Neuron (in vitro differentiated cells): ENCODE measurements around the gene C9.

Experiments
- H2AFZ ChIP-seq: one replicate; pipeline ENCODE4 v1.6.1; 2013; ENCODE audit warnings: low read depth, mild to moderate bottlenecking, inconsistent platforms, low read length, moderate library complexity
- H3K27me3 ChIP-seq: one replicate; pipeline ENCODE4 v1.6.1; 2013; ENCODE audit warnings: low read length; ENCODE audit not compliant: insufficient read depth
- H3K36me3 ChIP-seq: one replicate; pipeline ENCODE4 v1.6.1; 2013; ENCODE audit warnings: low read length; ENCODE audit not compliant: insufficient read depth
- H3K4me1 ChIP-seq: one replicate; pipeline ENCODE4 v1.6.1; 2013; ENCODE audit warnings: low read length; ENCODE audit not compliant: insufficient read depth
- H3K4me3 ChIP-seq: 2 replicates; pipeline ENCODE4 v1.5.1; 2013; ENCODE audit warnings: mild to moderate bottlenecking, low read length, moderate library complexity
- H3K9me3 ChIP-seq: one replicate; pipeline ENCODE4 v1.6.1; 2013; ENCODE audit warnings: low read length

C9 gene

GRCh38 chr5:39395521-39395920, 31.2 kb upstream of the C9 start:
- no peaks in the 10 kb centered on the region for H3K27me3 ChIP-seq
- H3K36me3 ChIP-seq = no peaks in the 10 kb centered on the region
- H3K4me3 ChIP-seq = no peak overlapping the region
- no peak overlapping the region for H2AFZ ChIP-seq
- no peaks in the 10 kb centered on the region for H3K4me1 ChIP-seq
- H3K9me3 ChIP-seq = no peaks in the 10 kb centered on the region

- no peaks in the 10 kb centered on the region for H3K4me1 ChIP-seq
- H3K4me3 ChIP-seq = no peak overlapping the region
- H2AFZ ChIP-seq = no peak overlapping the region
- H3K9me3 ChIP-seq = no peaks in the 10 kb centered on the region
- no peaks in the 10 kb centered on the region for H3K27me3 ChIP-seq
- H3K36me3 ChIP-seq = no peaks in the 10 kb centered on the region
Measured at GRCh38 chr5:39394946-39395345, 30.7 kb upstream of the C9 start.

GRCh38 chr5:39390945-39391344, 26.6 kb upstream of the C9 start:
- Histone ChIP-seq H2AFZ (no peak overlapping the region), H3K27me3 (no peaks in the 10 kb centered on the region), H3K4me3 (no peak overlapping the region), H3K9me3 (no peaks in the 10 kb centered on the region), H3K4me1 (no peaks in the 10 kb centered on the region), H3K36me3 (no peaks in the 10 kb centered on the region)

GRCh38 chr5:39387293-39387692, 23.0 kb upstream of the C9 start:
- no peaks in the 10 kb centered on the region for H3K4me1 ChIP-seq
- no peaks in the 10 kb centered on the region for H3K9me3 ChIP-seq
- H3K4me3 ChIP-seq = no peak overlapping the region
- no peaks in the 10 kb centered on the region for H3K27me3 ChIP-seq
- H2AFZ ChIP-seq = no peak overlapping the region
- H3K36me3 ChIP-seq = no peaks in the 10 kb centered on the region

- Histone ChIP-seq H3K36me3 (no peaks in the 10 kb centered on the region), H2AFZ (no peak overlapping the region), H3K4me3 (no peak overlapping the region), H3K4me1 (no peaks in the 10 kb centered on the region), H3K9me3 (no peaks in the 10 kb centered on the region), H3K27me3 (no peaks in the 10 kb centered on the region)
Measured at GRCh38 chr5:39384271-39384670, 20.0 kb upstream of the C9 start.

GRCh38 chr5:39381376-39381775, 17.1 kb upstream of the C9 start:
- Histone ChIP-seq H2AFZ (no peak overlapping the region), H3K4me1 (no peaks in the 10 kb centered on the region), H3K9me3 (no peaks in the 10 kb centered on the region), H3K4me3 (no peak overlapping the region), H3K36me3 (no peaks in the 10 kb centered on the region), H3K27me3 (no peaks in the 10 kb centered on the region)

GRCh38 chr5:39379693-39380092, 15.4 kb upstream of the C9 start:
- Histone ChIP-seq H3K4me1 (no peaks in the 10 kb centered on the region), H2AFZ (no peak overlapping the region), H3K4me3 (no peak overlapping the region), H3K27me3 (no peaks in the 10 kb centered on the region), H3K36me3 (no peaks in the 10 kb centered on the region), H3K9me3 (no peaks in the 10 kb centered on the region)

GRCh38 chr5:39377613-39378012, 13.3 kb upstream of the C9 start:
- Histone ChIP-seq H3K9me3 (no peaks in the 10 kb centered on the region), H3K36me3 (no peaks in the 10 kb centered on the region), H3K27me3 (no peaks in the 10 kb centered on the region), H2AFZ (no peak overlapping the region), H3K4me3 (no peak overlapping the region), H3K4me1 (no peaks in the 10 kb centered on the region)

GRCh38 chr5:39376293-39376714, 12.0 kb upstream of the C9 start:
- no peaks in the 10 kb centered on the region for H3K4me1 ChIP-seq
- H2AFZ ChIP-seq = no peak overlapping the region
- no peaks in the 10 kb centered on the region for H3K36me3 ChIP-seq
- H3K27me3 ChIP-seq = no peaks in the 10 kb centered on the region
- no peak overlapping the region for H3K4me3 ChIP-seq
- no peaks in the 10 kb centered on the region for H3K9me3 ChIP-seq

- Histone ChIP-seq H3K4me3 (no peak overlapping the region), H3K36me3 (no peaks in the 10 kb centered on the region), H3K27me3 (no peaks in the 10 kb centered on the region), H2AFZ (no peak overlapping the region), H3K4me1 (no peaks in the 10 kb centered on the region), H3K9me3 (no peaks in the 10 kb centered on the region)
Measured at GRCh38 chr5:39373791-39374190, 9.5 kb upstream of the C9 start.

- Histone ChIP-seq H2AFZ (no peak overlapping the region), H3K9me3 (no peaks in the 10 kb centered on the region), H3K36me3 (no peaks in the 10 kb centered on the region), H3K27me3 (no peaks in the 10 kb centered on the region), H3K4me3 (no peak overlapping the region), H3K4me1 (no peaks in the 10 kb centered on the region)
Measured at GRCh38 chr5:39371367-39371635, 7.0 kb upstream of the C9 start.

- Histone ChIP-seq H3K27me3 (no peaks in the 10 kb centered on the region), H3K36me3 (no peaks in the 10 kb centered on the region), H3K4me1 (no peaks in the 10 kb centered on the region), H3K9me3 (no peaks in the 10 kb centered on the region), H3K4me3 (no peak overlapping the region), H2AFZ (no peak overlapping the region)
Measured at GRCh38 chr5:39370555-39371366, 6.5 kb upstream of the C9 start.

- Histone ChIP-seq H2AFZ (no peak overlapping the region), H3K36me3 (no peaks in the 10 kb centered on the region), H3K27me3 (no peaks in the 10 kb centered on the region), H3K4me3 (no peak overlapping the region), H3K4me1 (no peaks in the 10 kb centered on the region), H3K9me3 (no peaks in the 10 kb centered on the region)
Measured at GRCh38 chr5:39369123-39369815, 5.0 kb upstream of the C9 start.

- no peak overlapping the region for H2AFZ ChIP-seq
- H3K9me3 ChIP-seq = no peaks in the 10 kb centered on the region
- H3K4me1 ChIP-seq = no peaks in the 10 kb centered on the region
- H3K27me3 ChIP-seq = no peaks in the 10 kb centered on the region
- no peak overlapping the region for H3K4me3 ChIP-seq
- H3K36me3 ChIP-seq = no peaks in the 10 kb centered on the region
Measured at GRCh38 chr5:39368116-39368515, 3.8 kb upstream of the C9 start.
